IMR-90 (cell line): Measurements from ENCODE around the gene EPGN. TPM values are rescaled to one million over a fixed set of nuclear protein-coding genes. Genes with fewer than 3 reads are reported as not detected.

ENCODE experiments used
- ATAC-seq: fragments of 200-7000 bp; cut with Tn5 transposase; 2 replicates; pipeline ENCODE4 v1.9.1; 2020; ENCODE audit warnings: low read depth, mild to moderate bottlenecking, moderate library complexity
- BruUV-seq: library from RNA; stranded (reverse); fragments of 400-500 nt; replicated peaks from 2 replicates; lab custom pipeline; 2021; lab: Mats Ljungman, UMichigan
- CTCF ChIA-PET: fragments of 300-600 bp; formaldehyde crosslinking; extraction: SDS; loops from one replicate; lab custom pipeline; 2021; ENCODE audit warnings: antibody characterized with exemption; lab: Yijun Ruan, JAX
- POLR2A ChIA-PET: fragments of 300-600 bp; sonication (Branson Sonifier 250); formaldehyde crosslinking; loops from one replicate; lab custom pipeline; 2022; ENCODE audit warnings: antibody characterized with exemption; ENCODE audit not compliant: unreplicated experiment; lab: Charles Lee
- DNase-seq: peaks from one replicate; pipeline ENCODE4 v3.0.0; 2013
- H2AFZ ChIP-seq: replicated peaks from 2 replicates; pipeline ENCODE3; 2013; ENCODE audit warnings: low read length, mild to moderate bottlenecking; ENCODE audit not compliant: poor library complexity
- H2AK5ac ChIP-seq: 2 replicates; pipeline ENCODE4 v1.6.1; 2013; ENCODE audit warnings: low read depth, low read length, inconsistent platforms
- H2AK9ac ChIP-seq: replicated peaks from 2 replicates; pipeline ENCODE3; 2013; ENCODE audit warnings: mild to moderate bottlenecking, low read depth, low read length, moderate library complexity; ENCODE audit not compliant: poor library complexity
- H2BK120ac ChIP-seq: 2 replicates; pipeline ENCODE4 v1.6.1; 2013; ENCODE audit warnings: low read depth, low read length, inconsistent platforms
- H2BK15ac ChIP-seq: 3 replicates; pipeline ENCODE4 v1.6.1; 2013; ENCODE audit warnings: low read depth, low read length, inconsistent platforms
- H2BK20ac ChIP-seq: 2 replicates; pipeline ENCODE4 v1.6.1; 2013; ENCODE audit warnings: low read depth, mild to moderate bottlenecking, inconsistent platforms, low read length, moderate library complexity
- H2BK5ac ChIP-seq: 2 replicates; pipeline ENCODE4 v1.6.1; 2013; ENCODE audit warnings: mild to moderate bottlenecking, low read depth, low read length, inconsistent platforms; ENCODE audit not compliant: poor library complexity, severe bottlenecking
- H3K14ac ChIP-seq: replicated peaks from 2 replicates; pipeline ENCODE4 v1.6.1; 2013; ENCODE audit warnings: low read depth, low read length, inconsistent platforms
- H3K18ac ChIP-seq: 2 replicates; pipeline ENCODE4 v1.6.1; 2013; ENCODE audit warnings: low read depth, low read length, control low read depth
- H3K23ac ChIP-seq: 2 replicates; pipeline ENCODE4 v1.6.1; 2013; ENCODE audit warnings: low read depth, low read length, inconsistent platforms
- H3K27ac ChIP-seq: 2 replicates; pipeline ENCODE4 v1.5.1; 2013; ENCODE audit warnings: mild to moderate bottlenecking, control low read depth, low read length; ENCODE audit not compliant: insufficient read depth
- H3K27me3 ChIP-seq: 2 replicates; pipeline ENCODE4 v1.6.1; 2013; ENCODE audit warnings: low read length; ENCODE audit not compliant: control insufficient read depth, insufficient read depth
- H3K36me3 ChIP-seq: 2 replicates; pipeline ENCODE4 v1.6.1; 2013; ENCODE audit warnings: low read length, mixed read lengths; ENCODE audit not compliant: control insufficient read depth, insufficient read depth
- H3K4ac ChIP-seq: 2 replicates; pipeline ENCODE4 v1.6.1; 2013; ENCODE audit warnings: low read depth, low read length, inconsistent platforms
- H3K4me1 ChIP-seq: 2 replicates; pipeline ENCODE4 v1.6.1; 2013; ENCODE audit warnings: low read length, mixed read lengths; ENCODE audit not compliant: control insufficient read depth, insufficient read depth
- H3K4me2 ChIP-seq: 2 replicates; pipeline ENCODE4 v1.6.1; 2013; ENCODE audit warnings: low read depth, mild to moderate bottlenecking, control low read depth, low read length, moderate library complexity
- H3K4me3 ChIP-seq: 2 replicates; pipeline ENCODE4 v1.5.1; 2013; ENCODE audit warnings: low read depth, mild to moderate bottlenecking, control low read depth, low read length, moderate library complexity; ENCODE audit not compliant: insufficient read depth
- H3K56ac ChIP-seq: 2 replicates; pipeline ENCODE4 v1.6.1; 2013; ENCODE audit warnings: low read length, inconsistent platforms; ENCODE audit not compliant: insufficient read depth; ENCODE audit errors: extremely low read depth
- H3K79me1 ChIP-seq, 2 experiments: 2 replicates each; pipeline ENCODE4 v1.6.1; 2013; ENCODE audit warnings: low read length in 2 of 2, inconsistent platforms in 1 of 2, low read depth in 1 of 2
- H3K9ac ChIP-seq: 2 replicates; pipeline ENCODE4 v1.6.1; 2013; ENCODE audit warnings: low read depth, low read length, control low read depth
- H3K9me1 ChIP-seq: 2 replicates; pipeline ENCODE4 v1.6.1; 2013; ENCODE audit warnings: low read length, inconsistent platforms; ENCODE audit not compliant: insufficient read depth
- H3K9me3 ChIP-seq: 2 replicates; pipeline ENCODE4 v1.6.1; 2013; ENCODE audit warnings: low read length; ENCODE audit not compliant: control insufficient read depth, insufficient read depth
- H4K20me1 ChIP-seq: 2 replicates; pipeline ENCODE4 v1.6.1; 2013; ENCODE audit warnings: low read length, inconsistent platforms; ENCODE audit not compliant: insufficient read depth
- H4K5ac ChIP-seq: 2 replicates; pipeline ENCODE4 v1.6.1; 2013; ENCODE audit warnings: mild to moderate bottlenecking, low read depth, low read length, control low read depth
- H4K8ac ChIP-seq, 2 experiments: 2 replicates each; pipeline ENCODE4 v1.6.1; 2013; ENCODE audit warnings: low read depth in 2 of 2, low read length in 2 of 2, control low read depth in 1 of 2, inconsistent platforms in 1 of 2
- H4K91ac ChIP-seq: 2 replicates; pipeline ENCODE4 v1.6.1; 2013; ENCODE audit warnings: low read depth, low read length, inconsistent platforms; ENCODE audit not compliant: insufficient read depth
- BHLHE40 ChIP-seq: fragments of 150-350 bp; IDR thresholded peaks from 2 replicates; pipeline ENCODE4 v1.6.1; 2016; ENCODE audit warnings: mild to moderate bottlenecking, low read depth, low read length
- CEBPB ChIP-seq: IDR thresholded peaks from 2 replicates; pipeline ENCODE4 v1.6.1; 2012; ENCODE audit warnings: low read depth, low read length, improper control_type of control experiment
- CHD1 ChIP-seq: IDR thresholded peaks from 2 replicates; pipeline ENCODE4 v1.6.1; 2012; ENCODE audit warnings: low read depth, low read length, improper control_type of control experiment
- CTCF ChIP-seq: conservative IDR thresholded peaks from 2 replicates; pipeline ENCODE4 v1.5.1; 2012; ENCODE audit warnings: mild to moderate bottlenecking, low read depth, low read length, improper control_type of control experiment
- FOS ChIP-seq: fragments of 150-350 bp; IDR thresholded peaks from 2 replicates; pipeline ENCODE4 v1.6.1; 2016; ENCODE audit warnings: low read depth, low read length
- MAFK ChIP-seq: IDR thresholded peaks from 2 replicates; pipeline ENCODE4 v1.6.1; 2012; ENCODE audit warnings: low read depth, low read length, improper control_type of control experiment
- MAZ ChIP-seq: IDR thresholded peaks from 2 replicates; pipeline ENCODE4 v1.6.1; 2012; ENCODE audit warnings: low read depth, mild to moderate bottlenecking, low read length, improper control_type of control experiment, moderate library complexity, borderline replicate concordance
- MXI1 ChIP-seq: IDR thresholded peaks from 2 replicates; pipeline ENCODE4 v1.6.1; 2012; ENCODE audit warnings: low read depth, mild to moderate bottlenecking, low read length, moderate library complexity, borderline replicate concordance
- NFE2L2 ChIP-seq: fragments of 150-350 bp; IDR thresholded peaks from 2 replicates; pipeline ENCODE4 v1.6.1; 2016; ENCODE audit warnings: low read depth, mild to moderate bottlenecking, low read length
- POLR2A ChIP-seq: IDR thresholded peaks from 2 replicates; pipeline ENCODE4 v1.6.1; 2012; ENCODE audit warnings: mild to moderate bottlenecking, low read depth, low read length
- RAD21 ChIP-seq: IDR thresholded peaks from 2 replicates; pipeline ENCODE4 v1.6.1; 2012; ENCODE audit warnings: low read length, improper control_type of control experiment
- RCOR1 ChIP-seq: IDR thresholded peaks from 2 replicates; pipeline ENCODE4 v1.6.1; 2012; ENCODE audit warnings: mild to moderate bottlenecking, low read length, improper control_type of control experiment; ENCODE audit not compliant: insufficient replicate concordance
- RFX5 ChIP-seq: IDR thresholded peaks from 2 replicates; pipeline ENCODE4 v1.8.0; 2012; ENCODE audit warnings: low read depth, mild to moderate bottlenecking, low read length, moderate library complexity
- SMC3 ChIP-seq: fragments of 150-350 bp; IDR thresholded peaks from 2 replicates; pipeline ENCODE4 v1.6.1; 2016; ENCODE audit warnings: low read depth, mild to moderate bottlenecking, antibody characterized with exemption, low read length, moderate library complexity
- USF2 ChIP-seq: fragments of 150-350 bp; IDR thresholded peaks from 2 replicates; pipeline ENCODE4 v1.6.1; 2017; ENCODE audit warnings: mild to moderate bottlenecking, antibody characterized with exemption, low read length, low read depth
- dilution Hi-C: fragments of 300-500 bp; cut with HindIII; formaldehyde crosslinking; loops from one replicate; pipeline ENCODE4 v1.14.3; 2018; ENCODE audit warnings: low sequenced_read_pairs; ENCODE audit not compliant: unreplicated experiment
- in situ Hi-C: fragments of 300-500 bp; cut with MboI; formaldehyde crosslinking; loops from 3 replicates; pipeline ENCODE4 v1.14.3; 2019; ENCODE audit warnings: low sequenced_read_pairs, inconsistent platforms, mixed read lengths
- intact Hi-C: fragments of 100-400 bp; cut with micrococcal nuclease; formaldehyde crosslinking; loops from 2 replicates; pipeline ENCODE4 v1.10.0; 2022
- polyA plus RNA-seq, 3 experiments: library from polyadenylated mRNA; depleted of rRNA; stranded (reverse); fragments of >200 nt; gene quantifications; 2 replicates each; pipeline ENCODE4 v1.2.3, GENCODE V29; 2012; ENCODE audit warnings: low replicate concordance in 1 of 3
- total RNA-seq: library from RNA; depleted of rRNA; stranded (reverse); fragments of >200 nt; gene quantifications from 2 replicates; pipeline ENCODE4 v1.2.3, GENCODE V29; 2012
- TF ChIP-seq, protein P1 (sequence below): fragments of 150-350 bp; IDR thresholded peaks from 2 replicates; pipeline ENCODE4 v1.6.1; 2016; ENCODE audit warnings: low read depth, mild to moderate bottlenecking, low read length, moderate library complexity, borderline replicate concordance

The EPGN gene
- total and polyA plus RNA-seq, 2 of the 4 experiments (the other 2 are of a cell fraction) = 0.18 TPM; not detected in 1

DNA sequence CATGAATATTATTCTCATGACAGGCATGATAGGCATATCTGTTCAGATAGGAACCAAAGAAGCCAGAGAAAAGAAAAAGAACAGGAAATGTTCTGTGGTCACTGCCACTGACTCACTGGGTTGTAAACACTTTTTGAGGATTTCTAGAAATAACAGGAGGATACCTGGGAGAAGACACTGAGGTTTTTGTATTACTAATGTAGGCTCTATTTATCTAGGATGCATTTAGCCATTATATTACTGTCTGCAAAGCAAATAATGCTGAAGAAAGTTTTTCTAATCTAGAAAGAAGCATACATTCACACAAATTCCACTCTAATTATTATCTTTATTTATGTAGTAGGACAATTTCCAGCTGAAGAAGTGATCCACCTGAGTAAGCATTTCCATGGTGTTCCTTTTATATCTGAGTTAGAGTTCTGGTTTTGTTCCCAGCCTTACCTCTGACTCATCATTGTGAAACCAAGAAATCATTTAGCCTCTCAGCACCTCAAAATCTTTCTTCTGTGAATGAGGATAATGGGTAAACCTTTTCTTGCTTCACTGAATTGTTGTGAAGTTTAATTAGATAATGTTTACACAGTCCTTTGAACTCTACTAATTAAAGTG, 40.2 kb upstream of the EPGN start:
- no peak overlapping the region for H3K23ac ChIP-seq
- H2AK9ac ChIP-seq = no peak overlapping the region
- no peak overlapping the region for H3K4me3 ChIP-seq
- dilution Hi-C loops = no loop called here
- no peaks in the 10 kb centered on the region for H3K9me3 ChIP-seq
- H3K36me3 ChIP-seq = no peaks in the 10 kb centered on the region
- in situ Hi-C loops = no loop called here
- no peak overlapping the region for H3K56ac ChIP-seq
- POLR2A ChIA-PET = no interaction called here
- no peak overlapping the region for H2BK120ac ChIP-seq
- H3K27me3 ChIP-seq = no peaks in the 10 kb centered on the region
- H3K27ac ChIP-seq = no peak overlapping the region
- no peak overlapping the region for H2BK20ac ChIP-seq
- no peak overlapping the region for H3K14ac ChIP-seq
- no peaks in the 10 kb centered on the region for H4K20me1 ChIP-seq
- H3K4me1 ChIP-seq = no peaks in the 10 kb centered on the region
- H4K91ac ChIP-seq = no peak overlapping the region
- no peak overlapping the region for H2AFZ ChIP-seq
- no peak overlapping the region for H3K18ac ChIP-seq
- no peak overlapping the region for H2AK5ac ChIP-seq
- no TSS peak for BruUV-seq
- H3K4me2 ChIP-seq = no peak overlapping the region
- H4K5ac ChIP-seq = no peak overlapping the region
- intact Hi-C loops = no loop called here
- DNase-seq (peak; percentile 79), ATAC-seq (peak; percentile 71)
- CTCF ChIA-PET = interaction anchor here (0.5 kb wide), 1 partner anchor 51 kb away, joined by 3 read pairs; no protein-coding TSS in a partner anchor
- H3K9ac ChIP-seq = no peak overlapping the region
- no peak overlapping the region for H4K8ac ChIP-seq
- TF ChIP-seq USF2 = no peak
- no peak for TF ChIP-seq RAD21
- no peak for TF ChIP-seq CTCF
- no peak for TF ChIP-seq NFE2L2
- no peak for TF ChIP-seq RFX5
- TF ChIP-seq RCOR1 = no peak
- TF ChIP-seq BHLHE40 = no peak
- peak; percentile 83 for TF ChIP-seq MAFK
- no peak for TF ChIP-seq SMC3
- TF ChIP-seq MAZ = no peak
- TF ChIP-seq FOS = 0 out of 2 replicates have a peak, but pooled peaks have one; percentile 37
- TF ChIP-seq CHD1 = no peak
- no peak for TF ChIP-seq MXI1
- TF ChIP-seq, protein P1, sequence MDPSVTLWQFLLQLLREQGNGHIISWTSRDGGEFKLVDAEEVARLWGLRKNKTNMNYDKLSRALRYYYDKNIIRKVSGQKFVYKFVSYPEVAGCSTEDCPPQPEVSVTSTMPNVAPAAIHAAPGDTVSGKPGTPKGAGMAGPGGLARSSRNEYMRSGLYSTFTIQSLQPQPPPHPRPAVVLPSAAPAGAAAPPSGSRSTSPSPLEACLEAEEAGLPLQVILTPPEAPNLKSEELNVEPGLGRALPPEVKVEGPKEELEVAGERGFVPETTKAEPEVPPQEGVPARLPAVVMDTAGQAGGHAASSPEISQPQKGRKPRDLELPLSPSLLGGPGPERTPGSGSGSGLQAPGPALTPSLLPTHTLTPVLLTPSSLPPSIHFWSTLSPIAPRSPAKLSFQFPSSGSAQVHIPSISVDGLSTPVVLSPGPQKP = no peak
- TF ChIP-seq POLR2A = no peak
- TF ChIP-seq CEBPB = peak; percentile 80
- H3K4ac ChIP-seq = no peak overlapping the region
- H2BK15ac ChIP-seq = no peak overlapping the region
- H2BK5ac ChIP-seq = no peak overlapping the region
- H3K79me1 ChIP-seq = no peaks in the 10 kb centered on the region
- H3K9me1 ChIP-seq = no peaks in the 10 kb centered on the region; the same call in 1 of the 2 replicates
